NT2/D1 (cell line): ENCODE measurements around the gene FDX1.
A peak's percentile ranks its signal among the peaks of the same experiment; 100 is the strongest.

ENCODE experiments used
- DNase-seq: peaks from one replicate; pipeline ENCODE4 v3.0.0-alpha.2; 2011; ENCODE audit warnings: low read depth, low spot score
- H3K27me3 ChIP-seq: 2 replicates; pipeline ENCODE4 v1.6.0; 2011; ENCODE audit warnings: mild to moderate bottlenecking; ENCODE audit not compliant: insufficient read length, insufficient read depth
- H3K36me3 ChIP-seq: 2 replicates; pipeline ENCODE4 v1.6.1; 2011; ENCODE audit warnings: mild to moderate bottlenecking, low read length, mixed read lengths; ENCODE audit not compliant: insufficient read depth, insufficient read length
- H3K4me1 ChIP-seq: 2 replicates; pipeline ENCODE4 v1.5.1; 2011; ENCODE audit not compliant: insufficient read depth, insufficient read length
- H3K4me3 ChIP-seq: 2 replicates; pipeline ENCODE4 v1.5.1; 2011; ENCODE audit warnings: low read depth; ENCODE audit not compliant: insufficient read length
- H3K9ac ChIP-seq: 2 replicates; pipeline ENCODE4 v1.6.0; 2011; ENCODE audit warnings: low read depth; ENCODE audit not compliant: insufficient read length
- H3K9me3 ChIP-seq: 2 replicates; pipeline ENCODE4 v1.5.1; 2011; ENCODE audit warnings: mild to moderate bottlenecking, low read length; ENCODE audit not compliant: insufficient read depth
- SUZ12 ChIP-seq: IDR thresholded peaks from 2 replicates; pipeline ENCODE4 v1.6.1; 2011; ENCODE audit not compliant: insufficient read length, insufficient read depth; ENCODE audit errors: extremely low read depth
- YY1 ChIP-seq: IDR thresholded peaks from 2 replicates; pipeline ENCODE4 v1.6.1; 2011; ENCODE audit not compliant: insufficient read length, insufficient read depth
- ZNF274 ChIP-seq: IDR thresholded peaks from 2 replicates; pipeline ENCODE4 v1.6.1; 2011; ENCODE audit warnings: mild to moderate bottlenecking, low read depth, low read length

FDX1 gene

GRCh38 chr11:110425751-110426545, 3.8 kb upstream of the FDX1 start:
- no peaks in the 10 kb centered on the region for H3K36me3 ChIP-seq
- no peaks in the 10 kb centered on the region for H3K27me3 ChIP-seq
- no peak overlapping the region for H3K4me3 ChIP-seq
- DNase-seq = no peak
- TF ChIP-seq YY1 (no peak), ZNF274 (no peak), SUZ12 (no peak)
- H3K9ac ChIP-seq = no peak overlapping the region
- H3K9me3 ChIP-seq = 0 out of 2 replicates have a peak, but pooled peaks cover 13% of the 10 kb centered on the region
- no peaks in the 10 kb centered on the region for H3K4me1 ChIP-seq

- Histone ChIP-seq H3K4me3 (no peak overlapping the region), H3K9ac (no peak overlapping the region), H3K9me3 (no peaks in the 10 kb centered on the region), H3K4me1 (no peaks in the 10 kb centered on the region), H3K27me3 (no peaks in the 10 kb centered on the region), H3K36me3 (no peaks in the 10 kb centered on the region)
- DNase-seq = no peak
- TF ChIP-seq ZNF274 = no peak
- no peak for TF ChIP-seq SUZ12
- no peak for TF ChIP-seq YY1
Measured at GRCh38 chr11:110428040-110428439, 1.7 kb upstream of the FDX1 start.

GRCh38 chr11:110428956-110429730, 605 bp upstream of the FDX1 start:
- Histone ChIP-seq H3K36me3 (no peaks in the 10 kb centered on the region), H3K27me3 (no peaks in the 10 kb centered on the region), H3K4me1 (no peaks in the 10 kb centered on the region), H3K4me3 (peak overlapping the region; percentile 31), H3K9ac (peak overlapping the region; percentile 36), H3K9me3 (no peaks in the 10 kb centered on the region)
- TF ChIP-seq YY1 = no peak
- DNase-seq = no peak

- Histone ChIP-seq H3K4me3 (peak overlapping the region; percentile 88), H3K27me3 (no peaks in the 10 kb centered on the region), H3K36me3 (no peaks in the 10 kb centered on the region), H3K4me1 (no peaks in the 10 kb centered on the region), H3K9me3 (no peaks in the 10 kb centered on the region), H3K9ac (peak overlapping the region; percentile 97)
- TF ChIP-seq YY1 (no peak), SUZ12 (no peak), ZNF274 (no peak)
- DNase-seq = no peak
Measured at GRCh38 chr11:110430267-110431050, 711 bp downstream of the FDX1 start.

GRCh38 chr11:110431051-110431672, 1.4 kb downstream of the FDX1 start:
- DNase-seq = no peak
- Histone ChIP-seq H3K9ac (peak overlapping the region; percentile 97), H3K27me3 (no peaks in the 10 kb centered on the region), H3K9me3 (no peaks in the 10 kb centered on the region), H3K36me3 (no peaks in the 10 kb centered on the region), H3K4me1 (no peaks in the 10 kb centered on the region), H3K4me3 (peak overlapping the region; percentile 88)
- no peak for TF ChIP-seq ZNF274
- TF ChIP-seq SUZ12 = no peak
- no peak for TF ChIP-seq YY1

- Histone ChIP-seq H3K9me3 (no peaks in the 10 kb centered on the region), H3K36me3 (no peaks in the 10 kb centered on the region), H3K4me1 (no peaks in the 10 kb centered on the region), H3K27me3 (no peaks in the 10 kb centered on the region), H3K4me3 (no peak overlapping the region), H3K9ac (no peak overlapping the region)
- DNase-seq = no peak
- TF ChIP-seq SUZ12 = no peak
Measured at GRCh38 chr11:110431674-110432073, 1.9 kb downstream of the FDX1 start.
